Stimulated activated CD8-positive, alpha-beta memory T cell treated with anti-CD3 and anti-CD28 coated beads, Interleukin-4, amount 100 ng/mL, for 48 hours (primary cell): Measurements from ENCODE around the gene PHAF1.

Source experiments
- DNase-seq: peaks from one replicate; pipeline ENCODE4 v3.0.0-alpha.2; 2020

Gene PHAF1

GRCh38 chr16:67183627-67184452, 74.1 kb downstream of the PHAF1 start, which contains the start of gene MATCAP1:
Gene MATCAP1 (minus strand): TSS chr16:67183963. CDS start chr16:67180610, 3,353 bp downstream.
- DNase-seq = peak; percentile 94

GRCh38 chr16:67184453-67184994, 74.8 kb downstream of the PHAF1 start:
- DNase-seq = no peak

GRCh38 chr16:67184995-67185650, 75.4 kb downstream of the PHAF1 start:
- peak; percentile 95 for DNase-seq

DNA sequence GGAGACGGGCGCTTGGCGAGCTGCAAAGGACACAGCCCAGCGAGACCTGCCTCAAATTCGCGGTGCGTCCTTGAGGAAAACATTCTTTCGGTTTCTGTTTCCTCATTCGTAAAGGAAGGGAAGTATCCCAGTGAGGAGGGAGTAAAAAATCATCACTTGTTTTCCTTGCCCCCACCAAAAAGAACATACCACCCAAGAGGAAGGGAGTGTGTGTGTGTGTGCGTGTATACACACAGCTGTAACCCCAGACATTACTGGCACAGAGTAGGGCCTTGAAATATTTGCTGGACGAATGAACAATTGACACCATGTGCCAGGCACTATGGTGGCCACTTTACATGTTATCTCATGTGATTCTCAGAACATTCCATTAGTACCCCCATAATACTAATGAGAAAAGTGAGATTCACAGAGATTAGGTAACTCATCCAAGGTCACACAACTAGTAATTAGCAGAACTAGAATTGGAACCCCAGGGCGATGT, 76.0 kb downstream of the PHAF1 start:
- DNase-seq = no peak

- no peak for DNase-seq
Observed at GRCh38 chr16:67186550-67186950, 76.8 kb downstream of the PHAF1 start.

DNA sequence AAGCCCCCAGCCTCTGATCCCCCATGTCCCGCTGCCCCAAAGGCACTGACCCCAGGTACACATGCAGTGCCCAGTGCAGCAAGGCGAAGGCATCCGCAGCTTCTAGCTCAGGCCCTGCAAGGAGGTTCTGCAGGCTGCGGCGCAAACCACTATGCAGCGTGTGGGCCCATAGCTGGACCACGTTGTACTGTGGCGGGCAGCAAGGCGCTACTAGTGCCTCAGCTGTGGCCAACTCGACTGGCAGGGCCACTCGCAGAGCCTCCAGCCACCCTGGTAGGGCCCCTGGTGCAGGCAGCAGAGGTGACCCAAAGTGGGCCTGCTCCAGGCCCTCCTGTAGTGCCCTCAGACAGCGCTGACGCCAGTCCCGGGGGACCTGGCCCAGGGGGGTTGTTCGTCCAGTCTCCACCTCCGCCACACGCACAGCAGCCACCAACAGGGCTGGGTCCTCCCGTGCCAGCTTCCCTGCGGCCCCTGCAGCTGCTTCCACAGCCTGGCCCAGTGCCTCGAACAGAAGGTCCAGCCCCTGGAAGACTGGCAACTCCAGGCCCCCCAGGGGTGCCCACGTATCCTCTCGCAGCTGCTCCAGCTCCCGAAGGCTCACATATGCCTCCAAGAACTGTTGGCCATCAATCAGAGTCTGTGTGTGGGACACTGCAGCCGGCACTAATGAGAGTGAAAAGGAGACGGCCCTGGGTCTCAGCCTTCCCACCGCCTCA, 77.6 kb downstream of the PHAF1 start:
- no peak for DNase-seq

GRCh38 chr16:67188323-67188722, 78.6 kb downstream of the PHAF1 start:
- DNase-seq = no peak

- no peak for DNase-seq
Observed at GRCh38 chr16:67188798-67189197, 79.1 kb downstream of the PHAF1 start.

GRCh38 chr16:67190041-67190440, 80.3 kb downstream of the PHAF1 start, which contains the start of gene EXOC3L1:
Gene EXOC3L1 (minus strand): TSS chr16:67190136. CDS start chr16:67189676, 460 bp downstream.
- DNase-seq = no peak

DNA sequence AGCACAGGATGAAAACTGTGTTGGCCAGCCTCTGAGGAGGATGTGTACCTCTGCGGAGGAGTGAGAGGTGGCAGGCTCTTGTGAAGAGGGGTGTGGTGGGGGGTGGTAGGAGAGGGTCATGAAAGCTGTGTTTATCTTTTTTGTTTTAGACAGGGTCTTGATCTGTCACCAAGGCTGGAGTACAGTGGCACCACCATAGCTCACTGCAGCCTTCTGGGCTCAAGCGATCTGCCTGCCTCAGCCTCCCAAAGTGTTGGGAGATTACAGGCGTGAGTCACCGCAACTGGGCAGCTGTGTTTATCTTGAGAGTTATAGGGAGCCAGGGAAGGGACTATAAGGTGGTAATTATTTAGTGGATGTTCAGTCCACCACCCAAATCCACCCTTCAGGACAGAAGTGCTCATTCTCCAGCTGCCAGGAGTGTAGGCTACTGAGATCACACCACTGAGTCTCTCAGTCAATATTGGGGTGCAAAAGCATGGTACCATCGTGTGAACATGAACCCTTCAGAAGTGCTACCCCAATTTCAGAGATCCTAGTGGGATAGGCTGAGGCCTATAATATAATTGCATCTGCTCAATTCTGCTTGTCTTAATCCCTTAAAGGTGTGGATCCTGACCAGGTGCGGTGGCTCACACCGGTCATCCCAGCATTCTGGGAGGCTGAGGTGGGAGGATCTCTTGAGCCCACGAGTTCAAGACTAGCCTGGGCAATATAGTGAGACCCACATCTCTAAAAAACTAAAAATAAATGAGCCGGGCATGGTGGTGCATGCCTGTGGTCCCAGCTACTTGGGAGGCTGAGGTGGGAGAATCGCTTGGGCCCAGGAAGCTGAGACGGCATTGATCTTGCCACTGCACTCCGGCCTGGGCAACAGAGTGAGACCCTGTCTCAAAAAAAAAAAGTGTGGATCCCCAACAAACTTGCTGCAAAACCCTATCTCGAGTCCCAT, 81.0 kb downstream of the PHAF1 start:
- no peak for DNase-seq

DNA sequence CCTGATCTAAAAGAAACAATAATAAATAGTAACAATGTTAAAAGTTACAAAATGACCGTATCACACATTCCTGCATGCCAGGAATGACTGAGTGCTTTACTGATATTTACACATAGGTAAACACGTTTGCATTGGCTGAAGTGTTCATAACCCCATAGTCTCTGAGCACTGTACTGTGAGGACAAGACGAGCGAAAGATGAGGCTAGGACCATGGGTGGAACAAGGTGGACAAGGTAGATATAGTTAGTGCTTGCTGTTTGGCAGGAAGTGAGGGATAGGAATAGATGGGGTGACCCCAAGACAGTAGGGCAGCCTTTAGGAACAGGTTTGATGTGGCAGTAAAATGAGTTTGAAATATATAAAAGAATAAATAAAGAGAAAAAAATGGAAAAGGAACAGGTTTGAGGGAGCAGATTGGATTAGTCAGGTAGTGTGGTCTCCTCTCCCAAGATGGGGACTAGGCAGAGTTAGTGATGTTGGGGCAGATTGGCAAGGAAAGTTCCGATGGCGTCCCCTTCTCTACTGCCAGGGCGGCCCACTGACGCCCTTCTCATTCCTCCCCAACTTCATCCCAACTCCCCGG, 81.8 kb downstream of the PHAF1 start:
- no peak for DNase-seq

GRCh38 chr16:67191995-67192681, 82.4 kb downstream of the PHAF1 start, which contains the start of gene E2F4:
Gene E2F4 (plus strand): TSS chr16:67192155. CDS start chr16:67192228, 73 bp downstream.
- peak; percentile 93 for DNase-seq

DNA sequence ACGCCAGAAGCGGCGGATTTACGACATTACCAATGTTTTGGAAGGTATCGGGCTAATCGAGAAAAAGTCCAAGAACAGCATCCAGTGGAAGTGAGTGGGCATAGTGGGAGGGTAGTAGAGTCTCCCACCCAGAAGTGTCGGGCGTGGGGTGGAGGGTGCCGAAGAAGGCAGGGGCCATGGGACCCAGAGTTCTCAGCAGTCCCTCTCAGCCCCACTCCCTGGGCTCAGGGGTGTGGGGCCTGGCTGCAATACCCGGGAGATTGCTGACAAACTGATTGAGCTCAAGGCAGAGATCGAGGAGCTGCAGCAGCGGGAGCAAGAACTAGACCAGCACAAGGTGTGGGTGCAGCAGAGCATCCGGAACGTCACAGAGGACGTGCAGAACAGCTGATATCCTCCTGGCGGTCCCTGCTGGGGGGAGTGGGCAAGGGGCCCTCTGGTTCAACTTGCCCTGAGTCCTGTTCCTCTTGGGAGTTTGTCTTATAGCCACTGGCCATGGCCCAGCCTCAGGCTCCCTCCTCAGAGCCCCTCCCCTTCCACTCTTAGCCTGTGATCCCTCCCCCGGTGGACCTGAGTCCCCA, 83.1 kb downstream of the PHAF1 start:
- no peak for DNase-seq

DNA sequence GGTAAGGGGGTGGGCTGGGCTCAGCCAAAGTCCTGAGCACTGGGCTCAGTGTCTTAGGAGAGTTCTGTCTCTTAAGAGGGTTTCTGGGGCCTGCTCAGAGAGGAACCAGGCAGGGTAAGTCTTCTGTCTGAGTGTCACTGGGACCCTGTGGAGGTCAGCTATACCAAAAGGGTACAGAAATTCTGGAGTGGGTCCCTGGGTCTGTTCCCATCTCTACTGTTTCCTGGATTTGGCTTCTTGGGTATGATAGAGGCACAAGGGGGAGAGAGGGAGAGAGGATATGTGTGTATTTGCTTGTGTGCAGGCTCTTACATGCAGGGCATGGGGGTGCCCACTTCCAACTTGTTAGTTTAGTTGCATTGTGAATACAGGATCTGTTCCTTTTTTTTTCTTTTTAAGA, 83.8 kb downstream of the PHAF1 start:
- no peak for DNase-seq

DNA sequence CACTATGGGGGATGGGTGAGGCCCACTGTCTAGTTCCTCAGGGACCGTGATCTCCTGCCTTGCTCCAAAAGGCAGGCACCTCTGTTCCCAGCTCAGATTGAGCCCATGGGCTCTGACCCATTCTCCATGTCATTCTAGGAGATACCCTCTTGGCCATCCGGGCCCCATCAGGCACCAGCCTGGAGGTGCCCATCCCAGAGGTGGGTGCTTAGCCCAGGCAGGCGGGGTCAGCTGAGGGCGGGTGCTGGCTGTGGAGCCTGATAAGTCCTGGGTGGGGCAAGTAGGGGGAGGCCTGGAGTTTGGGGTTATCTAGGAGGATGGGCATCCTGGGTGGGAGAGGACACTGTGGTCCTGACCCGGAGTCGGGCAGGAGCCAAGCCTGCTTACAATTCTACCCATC, 84.5 kb downstream of the PHAF1 start:
- no peak for DNase-seq

DNA sequence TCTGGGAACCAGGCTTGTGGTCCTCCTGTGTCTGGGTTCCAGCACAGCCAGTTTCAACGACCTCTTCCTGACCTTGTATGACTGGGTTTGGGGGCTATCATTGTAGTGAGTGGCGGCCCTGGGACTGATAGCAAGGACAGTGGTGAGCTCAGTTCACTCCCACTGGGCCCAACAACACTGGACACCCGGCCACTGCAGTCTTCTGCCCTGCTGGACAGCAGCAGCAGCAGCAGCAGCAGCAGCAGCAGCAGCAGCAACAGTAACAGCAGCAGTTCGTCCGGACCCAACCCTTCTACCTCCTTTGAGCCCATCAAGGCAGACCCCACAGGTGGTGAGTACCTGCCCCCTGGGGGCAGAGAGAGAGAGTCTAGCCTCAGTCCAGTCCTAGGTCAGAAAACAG, 85.9 kb downstream of the PHAF1 start:
- DNase-seq = no peak

- DNase-seq = no peak
Observed at GRCh38 chr16:67196881-67197280, 87.1 kb downstream of the PHAF1 start.

DNA sequence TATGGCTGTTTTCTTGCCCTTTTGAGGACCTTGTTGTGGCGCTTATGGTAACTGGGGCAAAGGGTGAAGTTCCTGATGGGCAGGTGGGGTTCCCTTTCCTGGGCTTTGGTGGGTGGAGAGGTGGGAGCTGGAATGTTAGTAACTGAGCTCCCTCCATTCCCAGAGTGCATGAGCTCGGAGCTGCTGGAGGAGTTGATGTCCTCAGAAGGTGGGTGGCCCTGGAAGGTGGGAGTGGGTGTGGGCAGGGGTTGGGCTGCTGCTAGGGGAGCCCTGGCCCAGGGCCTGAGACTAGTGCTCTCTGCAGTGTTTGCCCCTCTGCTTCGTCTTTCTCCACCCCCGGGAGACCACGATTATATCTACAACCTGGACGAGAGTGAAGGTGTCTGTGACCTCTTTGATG, 88.0 kb downstream of the PHAF1 start:
- no peak for DNase-seq
